Measurements from ENCODE around the gene DOP1A. TPM values are rescaled to one million over a fixed set of nuclear protein-coding genes. Genes with fewer than 3 reads are reported as not detected.

Gene DOP1A
- total RNA-seq, 1 donor from 2014 or later: 18.1 TPM

DNA sequence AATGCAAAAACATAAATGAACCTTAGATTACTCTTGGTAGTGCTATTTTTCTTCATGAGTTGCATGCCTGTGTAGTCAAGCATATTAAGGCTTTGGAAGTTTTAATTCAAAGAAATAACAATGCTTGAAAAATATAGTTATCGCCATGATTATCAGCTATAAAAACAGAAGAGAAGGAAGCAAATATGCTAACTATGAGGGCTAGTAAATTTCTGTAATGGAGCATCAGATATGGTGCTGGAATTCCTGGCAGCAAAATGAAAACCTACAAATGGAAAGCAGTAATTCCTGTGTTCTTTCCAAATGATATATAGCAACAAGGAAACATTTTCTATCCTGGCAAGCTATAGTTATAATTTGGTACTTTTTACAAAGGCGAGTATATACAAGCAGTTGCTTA is 29.7 kb downstream of the DOP1A start:
- H3K27ac ChIP-seq (replicated peaks): no peak overlapping the region

GRCh38 chr6:83097675-83098074 is 30.2 kb downstream of the DOP1A start:
- intact Hi-C loops (cut with micrococcal nuclease): no loop called here
- no peaks in the 10 kb centered on the region for H3K9me3 ChIP-seq (replicated peaks)
- no peaks in the 10 kb centered on the region for H3K27me3 ChIP-seq (ENCODE audit: low read depth)
- DNase-seq: no peak
- TF ChIP-seq, protein P1, sequence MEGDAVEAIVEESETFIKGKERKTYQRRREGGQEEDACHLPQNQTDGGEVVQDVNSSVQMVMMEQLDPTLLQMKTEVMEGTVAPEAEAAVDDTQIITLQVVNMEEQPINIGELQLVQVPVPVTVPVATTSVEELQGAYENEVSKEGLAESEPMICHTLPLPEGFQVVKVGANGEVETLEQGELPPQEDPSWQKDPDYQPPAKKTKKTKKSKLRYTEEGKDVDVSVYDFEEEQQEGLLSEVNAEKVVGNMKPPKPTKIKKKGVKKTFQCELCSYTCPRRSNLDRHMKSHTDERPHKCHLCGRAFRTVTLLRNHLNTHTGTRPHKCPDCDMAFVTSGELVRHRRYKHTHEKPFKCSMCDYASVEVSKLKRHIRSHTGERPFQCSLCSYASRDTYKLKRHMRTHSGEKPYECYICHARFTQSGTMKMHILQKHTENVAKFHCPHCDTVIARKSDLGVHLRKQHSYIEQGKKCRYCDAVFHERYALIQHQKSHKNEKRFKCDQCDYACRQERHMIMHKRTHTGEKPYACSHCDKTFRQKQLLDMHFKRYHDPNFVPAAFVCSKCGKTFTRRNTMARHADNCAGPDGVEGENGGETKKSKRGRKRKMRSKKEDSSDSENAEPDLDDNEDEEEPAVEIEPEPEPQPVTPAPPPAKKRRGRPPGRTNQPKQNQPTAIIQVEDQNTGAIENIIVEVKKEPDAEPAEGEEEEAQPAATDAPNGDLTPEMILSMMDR (IDR thresholded peaks at IDR 0.05; ENCODE audit: borderline replicate concordance): no peak
- peaks cover 14% of the 10 kb centered on the region for H3K36me3 ChIP-seq
- peaks cover 23% of the 10 kb centered on the region for H3K4me1 ChIP-seq
- H3K4me3 ChIP-seq: no peak overlapping the region
- no peak overlapping the region for H3K27ac ChIP-seq (replicated peaks)

More for the DNA sequence above, 29.7 kb downstream of the DOP1A start:
- TF ChIP-seq, protein P1 (IDR thresholded peaks at IDR 0.05; ENCODE audit: borderline replicate concordance): no peak
- Histone ChIP-seq H3K36me3 (peaks cover 11% of the 10 kb centered on the region), H3K4me1 (peaks cover 28% of the 10 kb centered on the region), H3K27me3 (ENCODE audit: low read depth) (no peaks in the 10 kb centered on the region), H3K4me3 (no peak overlapping the region), H3K9me3 (replicated peaks) (no peaks in the 10 kb centered on the region)
- DNase-seq: no peak
- intact Hi-C loops (cut with micrococcal nuclease): no loop called here

- Histone ChIP-seq H3K27me3 (ENCODE audit: low read depth) (no peaks in the 10 kb centered on the region), H3K36me3 (peaks cover 23% of the 10 kb centered on the region), H3K4me1 (peaks cover 19% of the 10 kb centered on the region), H3K4me3 (no peak overlapping the region), H3K9me3 (replicated peaks) (no peaks in the 10 kb centered on the region), H3K27ac (replicated peaks) (no peak overlapping the region)
- intact Hi-C loops (cut with micrococcal nuclease): no loop called here
- DNase-seq: no peak
- TF ChIP-seq, protein P1 (IDR thresholded peaks at IDR 0.05; ENCODE audit: borderline replicate concordance): no peak
Observed at GRCh38 chr6:83098589-83098988, 31.1 kb downstream of the DOP1A start.

GRCh38 chr6:83108378-83108777 is 40.9 kb downstream of the DOP1A start:
- no peak overlapping the region for H3K4me3 ChIP-seq
- peaks cover 50% of the 10 kb centered on the region for H3K36me3 ChIP-seq
- intact Hi-C loops (cut with micrococcal nuclease): no loop called here
- H3K9me3 ChIP-seq (replicated peaks): peaks cover 14% of the 10 kb centered on the region
- no peak for DNase-seq
- H3K4me1 ChIP-seq: peaks cover 1% of the 10 kb centered on the region
- no peak overlapping the region for H3K27ac ChIP-seq (replicated peaks)
- TF ChIP-seq, protein P1 (IDR thresholded peaks at IDR 0.05; ENCODE audit: borderline replicate concordance): no peak
- H3K27me3 ChIP-seq (ENCODE audit: low read depth): no peaks in the 10 kb centered on the region

- intact Hi-C loops (cut with micrococcal nuclease): no loop called here
- H3K4me1 ChIP-seq: peaks cover 16% of the 10 kb centered on the region
Observed at GRCh38 chr6:83113258-83113657, 45.8 kb downstream of the DOP1A start.

More at GRCh38 chr6:83113258-83113657, 45.8 kb downstream of the DOP1A start:
- no peak overlapping the region for H3K27ac ChIP-seq (replicated peaks)
- no peak for DNase-seq
- no peak overlapping the region for H3K4me3 ChIP-seq
- no peaks in the 10 kb centered on the region for H3K27me3 ChIP-seq (ENCODE audit: low read depth)
- H3K36me3 ChIP-seq: peaks cover 34% of the 10 kb centered on the region
- TF ChIP-seq, protein P1 (IDR thresholded peaks at IDR 0.05; ENCODE audit: borderline replicate concordance): no peak
- H3K9me3 ChIP-seq (replicated peaks): no peaks in the 10 kb centered on the region

Data from left ventricle myocardium inferior (tissue), 1 donor.